Keratinocyte (primary cell): Measurements from ENCODE around the gene VPS50. TPM values are rescaled to one million over a fixed set of nuclear protein-coding genes. Genes with fewer than 3 reads are reported as not detected.

Experiments
- DNase-seq: peaks from one replicate; pipeline ENCODE4 v3.0.0-alpha.2; 2011; ENCODE audit warnings: low read depth, missing footprints, low spot score
- FAIRE-seq: peaks from 2 replicates; lab custom pipeline; 2011; peaks lifted over from hg19 to GRCh38; lab: Jason Lieb, UNC
- H2AFZ ChIP-seq: 2 replicates; pipeline ENCODE4 v1.6.0; 2012; ENCODE audit warnings: low read length, control low read depth, inconsistent platforms; ENCODE audit not compliant: control insufficient read depth
- H3K27ac ChIP-seq: 2 replicates; pipeline ENCODE4 v1.5.1; 2011; ENCODE audit warnings: low read length; ENCODE audit not compliant: control insufficient read depth, insufficient read depth
- H3K27me3 ChIP-seq: 3 replicates; pipeline ENCODE4 v1.6.0; 2011; ENCODE audit warnings: low read length; ENCODE audit not compliant: control insufficient read depth, insufficient read depth; ENCODE audit errors: extremely low read depth
- H3K36me3 ChIP-seq, 2 experiments: 2 replicates in 1 of 2; 3 replicates in 1 of 2; pipeline ENCODE4 v1.5.1; 2011; ENCODE audit warnings: low read length in 2 of 2, mild to moderate bottlenecking in 1 of 2; ENCODE audit not compliant: control insufficient read depth in 2 of 2, insufficient read depth in 2 of 2; ENCODE audit errors: extremely low read depth in 1 of 2
- H3K4me1 ChIP-seq: 3 replicates; pipeline ENCODE4 v1.5.1; 2011; ENCODE audit warnings: low read length; ENCODE audit not compliant: control insufficient read depth, insufficient read depth; ENCODE audit errors: extremely low read depth
- H3K4me2 ChIP-seq: 3 replicates; pipeline ENCODE4 v1.6.0; 2011; ENCODE audit warnings: low read depth, low read length; ENCODE audit not compliant: control insufficient read depth, insufficient read depth; ENCODE audit errors: extremely low read depth
- H3K4me3 ChIP-seq, 3 experiments: fragments of 200-600 bp in 1 of 3; sonication (generic) in 1 of 3; 2 replicates in 2 of 3; 3 replicates in 1 of 3; pipeline ENCODE4 v1.5.1; 2011 to 2016; ENCODE audit warnings: low read length in 3 of 3, mild to moderate bottlenecking in 3 of 3, control low read depth in 2 of 3, inconsistent platforms in 1 of 3, low read depth in 1 of 3, mixed read lengths in 1 of 3, mixed run types in 1 of 3, moderate library complexity in 1 of 3; ENCODE audit not compliant: control insufficient read depth in 2 of 3, insufficient read depth in 2 of 3; ENCODE audit errors: extremely low read depth in 1 of 3
- H3K79me2 ChIP-seq: 2 replicates; pipeline ENCODE4 v1.6.0; 2012; ENCODE audit warnings: low read length; ENCODE audit not compliant: control insufficient read depth, insufficient read depth
- H3K9ac ChIP-seq: 3 replicates; pipeline ENCODE4 v1.6.0; 2011; ENCODE audit warnings: low read length; ENCODE audit not compliant: control insufficient read depth, insufficient read depth; ENCODE audit errors: extremely low read depth
- H3K9me1 ChIP-seq: 3 replicates; pipeline ENCODE4 v1.6.0; 2011; ENCODE audit warnings: low read length; ENCODE audit not compliant: control insufficient read depth, insufficient read depth; ENCODE audit errors: extremely low read depth
- H3K9me3 ChIP-seq: 2 replicates; pipeline ENCODE4 v1.5.1; 2012; ENCODE audit warnings: low read depth, low read length; ENCODE audit not compliant: control insufficient read depth
- H4K20me1 ChIP-seq: 3 replicates; pipeline ENCODE4 v1.6.0; 2011; ENCODE audit warnings: low read length; ENCODE audit not compliant: control insufficient read depth, insufficient read depth; ENCODE audit errors: extremely low read depth
- CTCF ChIP-seq, 3 experiments: IDR thresholded peaks in 1 of 3; conservative IDR thresholded peaks in 1 of 3; optimal IDR thresholded peaks in 1 of 3; 2 replicates in 2 of 3; 3 replicates in 1 of 3; pipeline versions ENCODE3 to v1.5.1; 2011; ENCODE audit warnings: low read length in 3 of 3, mild to moderate bottlenecking in 3 of 3, moderate library complexity in 2 of 3, control low read depth in 1 of 3, inconsistent platforms in 1 of 3; ENCODE audit not compliant: insufficient read depth in 2 of 3; ENCODE audit errors: extremely low read depth in 1 of 3
- EZH2 ChIP-seq: IDR thresholded peaks from one replicate; pipeline ENCODE4 v1.6.1; 2012; ENCODE audit warnings: inconsistent platforms, mild to moderate bottlenecking, low read length, moderate library complexity
- dilution Hi-C: fragments of 300-500 bp; cut with MboI; formaldehyde crosslinking; loops from one replicate; pipeline ENCODE4 v1.7.0; 2020; ENCODE audit warnings: low sequenced_read_pairs; ENCODE audit not compliant: extremely low pct_ligation_motif_present
- polyA plus RNA-seq, 5 experiments: library from polyadenylated mRNA; depleted of rRNA in 3 of 5; stranded (reverse) in 3 of 5; stranded (forward) in 1 of 5; unstranded in 1 of 5; fragments of >200 nt; gene quantifications; 1 replicate in 1 of 5; 2 replicates in 3 of 5; 3 replicates in 1 of 5; pipeline versions ENCODE4 v1.2.1 to v1.2.3, GENCODE V29; 2011 to 2012; ENCODE audit warnings: missing spikeins in 2 of 5, low read depth in 1 of 5, low replicate concordance in 1 of 5

The VPS50 gene
- polyA plus RNA-seq, 1 donor (not counting 4 experiments of a cell fraction or from before 2014, with no cell fraction given): 17.0 TPM

GRCh38 chr7:93365341-93365740, 133.2 kb downstream of the VPS50 start:
- no peak for DNase-seq
- Histone ChIP-seq H3K36me3 (no peaks in the 10 kb centered on the region), H4K20me1 (no peaks in the 10 kb centered on the region), H3K4me3 (no peak overlapping the region), H3K9me3 (no peaks in the 10 kb centered on the region), H3K9ac (no peak overlapping the region), H3K9me1 (no peaks in the 10 kb centered on the region), H3K4me2 (no peak overlapping the region), H3K27ac (no peak overlapping the region), H2AFZ (no peak overlapping the region), H3K4me1 (no peaks in the 10 kb centered on the region), H3K79me2 (no peaks in the 10 kb centered on the region), H3K27me3 (no peaks in the 10 kb centered on the region)
- no peak for FAIRE-seq
- TF ChIP-seq EZH2: no peak
- TF ChIP-seq CTCF (optimal IDR thresholded peaks at IDR 0.05 in 1 of 3, IDR thresholded peaks at IDR 0.05 in 1 of 3, conservative IDR thresholded peaks at IDR 0.05 in 1 of 3; ENCODE audit: extremely low read depth in 1 of 3, insufficient read depth in 2 of 3, low read length in 3 of 3): no peak
- dilution Hi-C loops: no loop called here

GRCh38 chr7:93366816-93367215, 134.7 kb downstream of the VPS50 start:
- H3K4me1 ChIP-seq: no peaks in the 10 kb centered on the region
- no peak overlapping the region for H2AFZ ChIP-seq
- DNase-seq (no peak), FAIRE-seq (no peak)
- no peak overlapping the region for H3K27ac ChIP-seq
- dilution Hi-C loops: no loop called here
- H3K36me3 ChIP-seq: no peaks in the 10 kb centered on the region
- no peaks in the 10 kb centered on the region for H3K79me2 ChIP-seq
- no peaks in the 10 kb centered on the region for H3K27me3 ChIP-seq
- H3K9me3 ChIP-seq: no peaks in the 10 kb centered on the region
- no peaks in the 10 kb centered on the region for H4K20me1 ChIP-seq
- no peak overlapping the region for H3K4me3 ChIP-seq
- no peak overlapping the region for H3K4me2 ChIP-seq
- H3K9ac ChIP-seq: no peak overlapping the region
- H3K9me1 ChIP-seq: no peaks in the 10 kb centered on the region
- TF ChIP-seq CTCF (optimal IDR thresholded peaks at IDR 0.05 in 1 of 3, IDR thresholded peaks at IDR 0.05 in 1 of 3, conservative IDR thresholded peaks at IDR 0.05 in 1 of 3; ENCODE audit: extremely low read depth in 1 of 3, insufficient read depth in 2 of 3, low read length in 3 of 3): no peak
- TF ChIP-seq EZH2: no peak
